GM12874 (cell line): Measurements from ENCODE around the gene PRR19.

Source experiments
- CTCF ChIP-seq: IDR thresholded peaks from 2 replicates; pipeline ENCODE4 v1.5.1; 2011; ENCODE audit warnings: low read depth, mild to moderate bottlenecking, control low read depth, low read length, moderate library complexity; ENCODE audit not compliant: insufficient read depth

PRR19 gene

GRCh38 chr19:42297039-42297438 is 4.9 kb upstream of the PRR19 start:
- TF ChIP-seq CTCF = no peak

- TF ChIP-seq CTCF = no peak
Observed at GRCh38 chr19:42303101-42303464, 1.2 kb downstream of the PRR19 start.

- TF ChIP-seq CTCF = no peak
Observed at GRCh38 chr19:42303876-42304275, 1.9 kb downstream of the PRR19 start.

GRCh38 chr19:42306646-42307045 is 4.7 kb downstream of the PRR19 start:
- no peak for TF ChIP-seq CTCF

DNA sequence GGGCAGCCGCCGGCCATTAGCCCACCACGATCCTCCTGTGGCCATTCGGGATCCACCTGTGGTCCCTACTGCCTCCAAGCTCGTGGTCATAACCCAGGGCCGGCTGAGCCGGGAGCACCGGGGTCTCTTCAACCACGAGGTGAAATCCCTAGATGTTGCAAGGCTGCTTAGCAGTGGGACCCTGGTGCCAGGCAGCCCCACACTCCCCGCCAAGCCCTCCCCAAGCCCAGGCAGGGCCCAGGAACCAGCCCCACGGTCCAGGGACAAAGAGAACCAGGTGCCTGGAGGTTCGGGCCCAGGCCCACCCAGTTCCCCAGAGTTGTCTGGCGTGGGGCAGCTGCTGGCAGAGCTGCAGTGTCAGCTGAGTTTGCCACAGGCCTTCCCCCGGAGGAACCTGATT is 7.8 kb downstream of the PRR19 start:
- TF ChIP-seq CTCF = no peak

DNA sequence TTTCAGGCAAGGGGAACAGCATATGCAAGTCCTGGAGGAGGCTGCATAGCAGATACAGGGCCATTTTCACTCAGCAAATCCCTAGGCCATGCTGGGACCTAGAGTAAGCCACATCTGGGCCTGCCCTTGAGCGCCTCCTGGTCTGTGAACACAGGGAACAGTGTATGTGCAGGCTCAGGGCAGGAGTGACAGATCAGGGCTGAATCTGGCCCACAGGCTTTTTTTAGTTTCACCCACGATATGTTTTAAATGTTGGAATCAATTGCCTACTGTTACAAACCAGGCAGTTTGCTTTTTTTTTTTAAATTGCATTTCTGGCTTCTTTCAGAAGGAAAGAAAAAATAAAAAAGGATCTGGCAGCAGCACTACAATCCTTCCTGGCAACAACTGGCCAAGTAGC is 9.7 kb downstream of the PRR19 start:
- TF ChIP-seq CTCF = peak; percentile 8; the same call in 1 of the 2 replicates

DNA sequence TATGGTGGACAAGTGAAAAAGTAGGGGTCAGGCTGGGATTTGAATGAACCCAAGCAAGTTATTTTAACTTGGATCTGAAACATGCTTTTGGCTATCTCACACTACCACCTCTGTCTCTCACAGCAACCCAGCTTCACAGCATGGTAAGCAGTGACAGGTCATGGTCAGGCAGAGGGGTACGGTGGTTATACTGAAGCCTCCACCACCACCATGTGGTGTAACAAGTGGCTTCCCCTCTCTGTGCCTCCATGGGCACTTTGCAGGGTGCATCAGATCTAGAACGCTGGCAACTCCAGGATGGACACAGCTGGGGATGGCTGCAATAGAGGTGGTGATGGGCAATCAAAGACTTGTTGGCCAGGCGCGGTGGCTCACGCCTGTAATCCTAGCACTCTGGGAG is 10.4 kb downstream of the PRR19 start:
- TF ChIP-seq CTCF = no peak

DNA sequence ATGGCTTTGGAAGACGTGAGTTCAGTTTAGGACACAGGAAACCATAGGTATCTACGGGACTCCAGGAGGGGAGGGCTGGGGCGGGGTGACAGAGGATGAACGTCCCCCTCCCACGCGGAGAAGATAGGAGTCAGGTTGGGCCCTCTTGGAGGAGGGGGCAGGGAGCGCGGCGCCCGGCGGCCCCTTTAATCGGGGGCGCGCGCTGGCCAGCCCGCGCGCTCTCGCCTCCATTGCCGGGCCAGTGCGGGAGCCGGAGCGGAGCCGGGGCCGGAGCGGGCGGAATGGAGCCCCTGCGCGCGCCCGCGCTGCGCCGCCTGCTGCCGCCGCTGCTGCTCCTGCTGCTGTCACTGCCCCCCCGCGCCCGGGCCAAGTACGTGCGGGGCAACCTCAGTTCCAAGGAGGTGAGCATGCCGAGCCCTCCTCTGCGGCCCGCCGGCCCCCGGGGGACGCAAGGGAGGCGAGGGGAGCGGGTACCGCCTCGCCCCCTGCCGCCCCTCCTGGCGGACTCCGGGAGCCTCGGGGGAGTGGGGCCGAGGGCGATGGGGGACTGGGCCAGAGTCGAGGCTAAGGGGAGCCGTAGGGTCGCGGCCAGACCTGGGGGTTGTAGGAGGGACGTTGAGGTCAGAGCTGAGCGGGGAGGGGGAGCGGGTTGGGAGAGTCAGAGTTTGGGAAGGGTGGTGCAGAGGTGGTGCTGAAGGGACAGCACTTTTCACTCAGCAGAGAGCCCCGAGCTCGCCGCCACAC is 11.3 kb downstream of the PRR19 start, which contains the start of gene TMEM145:
Gene TMEM145, plus strand, starts transcription at position 214 of the 744 bp plus-strand sequence. Its CDS starts 68 bp downstream, at position 282.
- no peak for TF ChIP-seq CTCF
